GM23248 (cell line): ENCODE measurements around the gene KCNQ2.

Experiments
- EZH2 ChIP-seq: fragments of 200-600 bp; sonication (generic); IDR thresholded peaks from 2 replicates; pipeline ENCODE4 v1.6.1; 2018; ENCODE audit warnings: antibody characterized with exemption, mild to moderate bottlenecking; ENCODE audit not compliant: insufficient read depth, poor library complexity, severe bottlenecking
- EZH2phosphoT487 ChIP-seq: fragments of 200-600 bp; sonication (generic); IDR thresholded peaks from 2 replicates; pipeline ENCODE4 v1.6.1; 2018; ENCODE audit warnings: antibody characterized with exemption, moderate library complexity, mild to moderate bottlenecking, low read depth; ENCODE audit not compliant: insufficient read depth

GRCh38 chr20:63464289-63464635, 8.2 kb downstream of the KCNQ2 start:
- TF ChIP-seq EZH2, result no peak
- TF ChIP-seq EZH2phosphoT487, result no peak
